Mononuclear cell (primary cell): ENCODE measurements around the gene ATXN3L. TPM values are rescaled to one million over a fixed set of nuclear protein-coding genes. Genes with fewer than 3 reads are reported as not detected.

ENCODE experiments used
- total RNA-seq: library from RNA; depleted of rRNA; stranded (reverse); fragments of >200 nt; gene quantifications from one replicate; pipeline ENCODE4 v1.2.3, GENCODE V29; 2012

The ATXN3L gene
- total RNA-seq, 1 donor: not detected

Other genes starting within 250 kb of the ATXN3L start
- not detected for gene EGFL6, start 249.5 kb upstream of the ATXN3L start, total RNA-seq